SU-DHL-6 (cell line): ENCODE results near the gene TFE3.

Experiments used
- EZH2phosphoT487 ChIP-seq: fragments of 200-600 bp; sonication (generic), shearing (Covaris generic); conservative IDR thresholded peaks from 2 replicates; pipeline ENCODE4 v1.6.1; 2018; ENCODE audit warnings: mild to moderate bottlenecking, antibody characterized with exemption, low read length, moderate library complexity, mixed read lengths
- TF ChIP-seq, protein P1 (sequence below): fragments of 200-600 bp; sonication (generic); IDR thresholded peaks from one replicate; pipeline ENCODE4 v1.5.1; 2017; ENCODE audit warnings: antibody characterized with exemption, mild to moderate bottlenecking, low read length, moderate library complexity; ENCODE audit not compliant: insufficient read depth, poor library complexity, severe bottlenecking

- TF ChIP-seq, protein P1, sequence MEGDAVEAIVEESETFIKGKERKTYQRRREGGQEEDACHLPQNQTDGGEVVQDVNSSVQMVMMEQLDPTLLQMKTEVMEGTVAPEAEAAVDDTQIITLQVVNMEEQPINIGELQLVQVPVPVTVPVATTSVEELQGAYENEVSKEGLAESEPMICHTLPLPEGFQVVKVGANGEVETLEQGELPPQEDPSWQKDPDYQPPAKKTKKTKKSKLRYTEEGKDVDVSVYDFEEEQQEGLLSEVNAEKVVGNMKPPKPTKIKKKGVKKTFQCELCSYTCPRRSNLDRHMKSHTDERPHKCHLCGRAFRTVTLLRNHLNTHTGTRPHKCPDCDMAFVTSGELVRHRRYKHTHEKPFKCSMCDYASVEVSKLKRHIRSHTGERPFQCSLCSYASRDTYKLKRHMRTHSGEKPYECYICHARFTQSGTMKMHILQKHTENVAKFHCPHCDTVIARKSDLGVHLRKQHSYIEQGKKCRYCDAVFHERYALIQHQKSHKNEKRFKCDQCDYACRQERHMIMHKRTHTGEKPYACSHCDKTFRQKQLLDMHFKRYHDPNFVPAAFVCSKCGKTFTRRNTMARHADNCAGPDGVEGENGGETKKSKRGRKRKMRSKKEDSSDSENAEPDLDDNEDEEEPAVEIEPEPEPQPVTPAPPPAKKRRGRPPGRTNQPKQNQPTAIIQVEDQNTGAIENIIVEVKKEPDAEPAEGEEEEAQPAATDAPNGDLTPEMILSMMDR, result no peak
- TF ChIP-seq EZH2phosphoT487, result no peak
Measured at GRCh38 chrX:49066690-49067089, 23.5 kb upstream of the TFE3 start.
